ENCODE results near the gene IQSEC1. TPM values are rescaled to one million over a fixed set of nuclear protein-coding genes. Genes with fewer than 3 reads are reported as not detected.

IQSEC1 gene
- total RNA-seq, 1 experiment from 2014 or later, result 13.0 TPM

GRCh38 chr3:13111873-13112520 is 38.8 kb upstream of the IQSEC1 start:
- no peak for TF ChIP-seq CTCF (conservative IDR thresholded peaks at IDR 0.05; ENCODE audit: low read depth, low read length)
- no peak for TF ChIP-seq EZH2 (IDR thresholded peaks at IDR 0.05; ENCODE audit: borderline replicate concordance, low read depth, low read length, poor library complexity, severe bottlenecking)
- DNase-seq (ENCODE audit: low spot score), result no peak
- no peak overlapping the region for H3K4me3 ChIP-seq (ENCODE audit: low read depth, low read length, poor library complexity, severe bottlenecking)
- ChIA-PET POLR2A (ENCODE audit: low non-redundant PET) (no interaction called here), CTCF (no interaction called here)
- no peaks in the 10 kb centered on the region for H3K4me1 ChIP-seq (ENCODE audit: insufficient read depth, low read length, poor library complexity, severe bottlenecking)
- no TSS peak for BruUV-seq (replicated peaks)
- peaks cover 13% of the 10 kb centered on the region for H3K27me3 ChIP-seq (replicated peaks; ENCODE audit: insufficient read depth, low read depth, low read length, poor library complexity)
- H3K36me3 ChIP-seq (ENCODE audit: insufficient read depth, low read length, poor library complexity, severe bottlenecking), result no peaks in the 10 kb centered on the region
- no peak overlapping the region for H3K27ac ChIP-seq (ENCODE audit: low read depth, low read length, poor library complexity, severe bottlenecking)
- H3K9me3 ChIP-seq (ENCODE audit: low read depth, low read length, poor library complexity, severe bottlenecking), result no peaks in the 10 kb centered on the region
- intact Hi-C loops (cut with micrococcal nuclease; ENCODE audit: unreplicated experiment), result no loop called here

GRCh38 chr3:13111173-13111872 is 38.1 kb upstream of the IQSEC1 start:
- no peak for DNase-seq (ENCODE audit: low spot score)
- ChIA-PET CTCF (no interaction called here), POLR2A (ENCODE audit: low non-redundant PET) (no interaction called here)
- H3K27me3 ChIP-seq (replicated peaks; ENCODE audit: insufficient read depth, low read depth, low read length, poor library complexity), result peaks cover 13% of the 10 kb centered on the region
- BruUV-seq (replicated peaks), result no TSS peak
- H3K36me3 ChIP-seq (ENCODE audit: insufficient read depth, low read length, poor library complexity, severe bottlenecking), result no peaks in the 10 kb centered on the region
- H3K4me1 ChIP-seq (ENCODE audit: insufficient read depth, low read length, poor library complexity, severe bottlenecking), result no peaks in the 10 kb centered on the region
- intact Hi-C loops (cut with micrococcal nuclease; ENCODE audit: unreplicated experiment), result no loop called here
- H3K9me3 ChIP-seq (ENCODE audit: low read depth, low read length, poor library complexity, severe bottlenecking), result no peaks in the 10 kb centered on the region
- TF ChIP-seq CTCF (conservative IDR thresholded peaks at IDR 0.05; ENCODE audit: low read depth, low read length) (no peak), EZH2 (IDR thresholded peaks at IDR 0.05; ENCODE audit: borderline replicate concordance, low read depth, low read length, poor library complexity, severe bottlenecking) (no peak)
- no peak overlapping the region for H3K27ac ChIP-seq (ENCODE audit: low read depth, low read length, poor library complexity, severe bottlenecking)
- H3K4me3 ChIP-seq (ENCODE audit: low read depth, low read length, poor library complexity, severe bottlenecking), result no peak overlapping the region

DNA sequence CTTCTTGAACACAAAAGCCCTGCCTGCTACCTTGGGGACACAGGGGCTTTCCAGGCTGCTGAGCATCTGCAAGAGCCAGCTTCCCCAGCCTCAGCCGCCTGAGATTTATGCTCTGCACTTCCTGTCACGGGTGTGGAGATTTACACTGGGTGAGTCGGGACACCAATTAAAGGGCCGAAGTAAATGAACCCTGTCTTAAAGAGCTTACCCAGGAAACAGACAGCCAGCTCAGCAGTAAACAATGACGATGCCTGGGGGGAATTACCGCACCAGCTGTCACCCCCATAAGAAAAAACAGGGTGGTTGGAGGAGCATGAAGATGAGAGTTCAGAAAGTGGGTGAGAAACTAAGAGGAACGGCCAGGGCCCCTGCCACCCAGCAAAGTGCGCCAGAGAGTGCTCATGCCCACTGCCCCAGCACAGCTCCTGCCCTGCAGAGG is 37.5 kb upstream of the IQSEC1 start:
- Histone ChIP-seq H3K27ac (ENCODE audit: low read depth, low read length, poor library complexity, severe bottlenecking) (no peak overlapping the region), H3K27me3 (replicated peaks; ENCODE audit: insufficient read depth, low read depth, low read length, poor library complexity) (peaks cover 7% of the 10 kb centered on the region), H3K4me3 (ENCODE audit: low read depth, low read length, poor library complexity, severe bottlenecking) (no peak overlapping the region), H3K9me3 (ENCODE audit: low read depth, low read length, poor library complexity, severe bottlenecking) (no peaks in the 10 kb centered on the region), H3K4me1 (ENCODE audit: insufficient read depth, low read length, poor library complexity, severe bottlenecking) (no peaks in the 10 kb centered on the region), H3K36me3 (ENCODE audit: insufficient read depth, low read length, poor library complexity, severe bottlenecking) (no peaks in the 10 kb centered on the region)
- no peak for DNase-seq (ENCODE audit: low spot score)
- intact Hi-C loops (cut with micrococcal nuclease; ENCODE audit: unreplicated experiment), result no loop called here
- no peak for TF ChIP-seq EZH2 (IDR thresholded peaks at IDR 0.05; ENCODE audit: borderline replicate concordance, low read depth, low read length, poor library complexity, severe bottlenecking)
- TF ChIP-seq CTCF (conservative IDR thresholded peaks at IDR 0.05; ENCODE audit: low read depth, low read length), result no peak
- ChIA-PET POLR2A (ENCODE audit: low non-redundant PET) (no interaction called here), CTCF (no interaction called here)
- BruUV-seq (replicated peaks), result no TSS peak

Data from A673 (cell line).